Panc1 (cell line): ENCODE results near the gene LRMDA. TPM values are rescaled to one million over a fixed set of nuclear protein-coding genes. Genes with fewer than 3 reads are reported as not detected.

Source experiments
- ATAC-seq: fragments of 200-7000 bp; cut with Tn5 transposase; 2 replicates; pipeline ENCODE4 v1.9.1; 2020; ENCODE audit warnings: mild to moderate bottlenecking, moderate library complexity
- BruUV-seq: library from RNA; stranded (reverse); fragments of 400-500 nt; replicated peaks from 2 replicates; lab custom pipeline; 2021; lab: Mats Ljungman, UMichigan
- CTCF ChIA-PET: fragments of 300-600 bp; sonication (Branson Sonifier 250); formaldehyde crosslinking; loops from one replicate; lab custom pipeline; 2022; ENCODE audit warnings: antibody characterized with exemption; lab: Charles Lee
- POLR2A ChIA-PET: fragments of 300-600 bp; sonication (Branson Sonifier 250); formaldehyde crosslinking; loops from one replicate; lab custom pipeline; 2022; ENCODE audit warnings: antibody characterized with exemption; lab: Charles Lee
- DNase-seq: peaks from one replicate; pipeline ENCODE4 v3.0.0-alpha.2; 2010; ENCODE audit warnings: low read depth, low spot score
- H3K27ac ChIP-seq: 2 replicates; pipeline ENCODE4 v1.5.1; 2011; ENCODE audit warnings: mild to moderate bottlenecking, low read length, inconsistent platforms
- H3K27me3 ChIP-seq: fragments of 200-500 bp; sonication (Bioruptor generic); 2 replicates; pipeline ENCODE4 v1.6.0; 2014; ENCODE audit warnings: low read length, inconsistent platforms; ENCODE audit not compliant: control insufficient read depth, insufficient read depth
- H3K36me3 ChIP-seq: fragments of 200-500 bp; sonication (Bioruptor generic); 2 replicates; pipeline ENCODE4 v1.5.1; 2014; ENCODE audit warnings: inconsistent platforms, mild to moderate bottlenecking, low read length, moderate library complexity; ENCODE audit not compliant: control insufficient read depth, insufficient read depth
- H3K4me1 ChIP-seq: 2 replicates; pipeline ENCODE4 v1.5.1; 2011; ENCODE audit warnings: inconsistent platforms, mild to moderate bottlenecking, low read length, moderate library complexity; ENCODE audit not compliant: control insufficient read depth, insufficient read depth
- H3K4me3 ChIP-seq, 2 experiments: 2 replicates each; pipeline ENCODE4 v1.5.1; 2011 to 2012; ENCODE audit warnings: low read depth in 2 of 2, low read length in 2 of 2, mild to moderate bottlenecking in 2 of 2, inconsistent platforms in 1 of 2, moderate library complexity in 1 of 2
- H3K9me3 ChIP-seq: fragments of 200-500 bp; sonication (Bioruptor generic); 2 replicates; pipeline ENCODE4 v1.5.1; 2014; ENCODE audit warnings: low read depth, mild to moderate bottlenecking, inconsistent platforms, low read length, moderate library complexity; ENCODE audit not compliant: control insufficient read depth, insufficient read depth
- POLR2AphosphoS5 ChIP-seq: IDR thresholded peaks from 2 replicates; pipeline ENCODE4 v1.6.1; 2012; ENCODE audit warnings: mild to moderate bottlenecking, low read depth, low read length, moderate library complexity
- SIN3A ChIP-seq: IDR thresholded peaks from 2 replicates; pipeline ENCODE4 v1.6.1; 2012; ENCODE audit warnings: low read depth, mild to moderate bottlenecking, low read length, moderate library complexity, borderline replicate concordance; ENCODE audit not compliant: insufficient read depth
- TCF7L2 ChIP-seq: IDR thresholded peaks from 2 replicates; pipeline ENCODE4 v1.6.1; 2011; ENCODE audit warnings: mild to moderate bottlenecking, low read depth, low read length, inconsistent platforms
- in situ Hi-C: cut with HindIII; loops from 2 replicates; pipeline ENCODE4 v1.10.0; 2016; ENCODE audit warnings: low sequenced_read_pairs, low pct_unique_long_range_greater_than_20kb
- intact Hi-C: fragments of 100-400 bp; cut with micrococcal nuclease; formaldehyde crosslinking; loops from one replicate; pipeline ENCODE4 v1.10.0; 2022; ENCODE audit not compliant: unreplicated experiment
- total RNA-seq: library from RNA; stranded (reverse); gene quantifications from one replicate; pipeline ENCODE4 v1.2.1, GENCODE V29; 2021; ENCODE audit not compliant: unreplicated experiment
- TF ChIP-seq, protein P1 (sequence below), 2 experiments: IDR thresholded peaks; 2 replicates each; pipeline ENCODE4 v1.6.1; 2011 to 2012; ENCODE audit warnings: low read depth in 2 of 2, control low read depth in 1 of 2, low read length in 1 of 2, mild to moderate bottlenecking in 1 of 2, moderate library complexity in 1 of 2; ENCODE audit not compliant: insufficient read depth in 1 of 2
- TF ChIP-seq, protein P2 (sequence below): fragments of 450-650 bp; IDR thresholded peaks from 2 replicates; pipeline ENCODE4 v1.5.1; 2017; ENCODE audit warnings: mild to moderate bottlenecking

The LRMDA gene
- total RNA-seq, 1 experiment from 2014 or later = 1.2 TPM

DNA sequence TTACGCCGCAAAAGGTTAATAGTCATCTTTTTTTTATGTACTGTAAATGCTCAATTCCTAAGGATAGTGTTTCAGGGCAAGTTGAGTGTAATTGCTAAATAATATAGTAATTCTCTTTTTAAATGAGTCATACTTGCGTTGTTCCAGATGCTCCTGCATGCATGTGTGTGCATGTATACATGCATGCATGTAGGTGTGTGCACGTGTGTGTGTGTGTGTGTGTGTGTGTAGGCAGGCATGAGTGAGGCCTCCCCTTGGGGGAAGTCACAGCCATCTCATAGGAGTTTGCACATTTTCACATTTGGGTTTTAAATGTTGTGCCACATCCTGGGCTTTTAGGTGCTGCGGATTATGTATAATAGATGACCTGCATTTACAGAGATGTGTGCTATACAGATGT, 1110.4 kb downstream of the LRMDA start:
- H3K36me3 ChIP-seq = no peaks in the 10 kb centered on the region
- no peak overlapping the region for H3K4me3 ChIP-seq
- no TSS peak for BruUV-seq
- H3K27ac ChIP-seq = no peak overlapping the region
- in situ Hi-C loops = no loop called here
- DNase-seq (no peak), ATAC-seq (no peak)
- intact Hi-C loops = loop anchor here (10.0 kb wide), 2 partner anchors 237 to 1137 kb away; partner anchors contain the start of gene ZNF503
- CTCF ChIA-PET = no interaction called here
- no peaks in the 10 kb centered on the region for H3K4me1 ChIP-seq
- H3K27me3 ChIP-seq = peaks cover 3% of the 10 kb centered on the region
- TF ChIP-seq, protein P1, sequence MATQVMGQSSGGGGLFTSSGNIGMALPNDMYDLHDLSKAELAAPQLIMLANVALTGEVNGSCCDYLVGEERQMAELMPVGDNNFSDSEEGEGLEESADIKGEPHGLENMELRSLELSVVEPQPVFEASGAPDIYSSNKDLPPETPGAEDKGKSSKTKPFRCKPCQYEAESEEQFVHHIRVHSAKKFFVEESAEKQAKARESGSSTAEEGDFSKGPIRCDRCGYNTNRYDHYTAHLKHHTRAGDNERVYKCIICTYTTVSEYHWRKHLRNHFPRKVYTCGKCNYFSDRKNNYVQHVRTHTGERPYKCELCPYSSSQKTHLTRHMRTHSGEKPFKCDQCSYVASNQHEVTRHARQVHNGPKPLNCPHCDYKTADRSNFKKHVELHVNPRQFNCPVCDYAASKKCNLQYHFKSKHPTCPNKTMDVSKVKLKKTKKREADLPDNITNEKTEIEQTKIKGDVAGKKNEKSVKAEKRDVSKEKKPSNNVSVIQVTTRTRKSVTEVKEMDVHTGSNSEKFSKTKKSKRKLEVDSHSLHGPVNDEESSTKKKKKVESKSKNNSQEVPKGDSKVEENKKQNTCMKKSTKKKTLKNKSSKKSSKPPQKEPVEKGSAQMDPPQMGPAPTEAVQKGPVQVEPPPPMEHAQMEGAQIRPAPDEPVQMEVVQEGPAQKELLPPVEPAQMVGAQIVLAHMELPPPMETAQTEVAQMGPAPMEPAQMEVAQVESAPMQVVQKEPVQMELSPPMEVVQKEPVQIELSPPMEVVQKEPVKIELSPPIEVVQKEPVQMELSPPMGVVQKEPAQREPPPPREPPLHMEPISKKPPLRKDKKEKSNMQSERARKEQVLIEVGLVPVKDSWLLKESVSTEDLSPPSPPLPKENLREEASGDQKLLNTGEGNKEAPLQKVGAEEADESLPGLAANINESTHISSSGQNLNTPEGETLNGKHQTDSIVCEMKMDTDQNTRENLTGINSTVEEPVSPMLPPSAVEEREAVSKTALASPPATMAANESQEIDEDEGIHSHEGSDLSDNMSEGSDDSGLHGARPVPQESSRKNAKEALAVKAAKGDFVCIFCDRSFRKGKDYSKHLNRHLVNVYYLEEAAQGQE (IDR thresholded peaks at IDR 0.05; ENCODE audit: insufficient read depth in 1 of 2, low read depth in 2 of 2, low read length in 1 of 2) = no peak
- TF ChIP-seq, protein P2, sequence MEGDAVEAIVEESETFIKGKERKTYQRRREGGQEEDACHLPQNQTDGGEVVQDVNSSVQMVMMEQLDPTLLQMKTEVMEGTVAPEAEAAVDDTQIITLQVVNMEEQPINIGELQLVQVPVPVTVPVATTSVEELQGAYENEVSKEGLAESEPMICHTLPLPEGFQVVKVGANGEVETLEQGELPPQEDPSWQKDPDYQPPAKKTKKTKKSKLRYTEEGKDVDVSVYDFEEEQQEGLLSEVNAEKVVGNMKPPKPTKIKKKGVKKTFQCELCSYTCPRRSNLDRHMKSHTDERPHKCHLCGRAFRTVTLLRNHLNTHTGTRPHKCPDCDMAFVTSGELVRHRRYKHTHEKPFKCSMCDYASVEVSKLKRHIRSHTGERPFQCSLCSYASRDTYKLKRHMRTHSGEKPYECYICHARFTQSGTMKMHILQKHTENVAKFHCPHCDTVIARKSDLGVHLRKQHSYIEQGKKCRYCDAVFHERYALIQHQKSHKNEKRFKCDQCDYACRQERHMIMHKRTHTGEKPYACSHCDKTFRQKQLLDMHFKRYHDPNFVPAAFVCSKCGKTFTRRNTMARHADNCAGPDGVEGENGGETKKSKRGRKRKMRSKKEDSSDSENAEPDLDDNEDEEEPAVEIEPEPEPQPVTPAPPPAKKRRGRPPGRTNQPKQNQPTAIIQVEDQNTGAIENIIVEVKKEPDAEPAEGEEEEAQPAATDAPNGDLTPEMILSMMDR = no peak
- TF ChIP-seq POLR2AphosphoS5 (no peak), TCF7L2 (no peak)
- POLR2A ChIA-PET = interaction anchor here (0.6 kb wide), 1 partner anchor 36 kb away, joined by 3 read pairs; no protein-coding TSS in a partner anchor
- no peaks in the 10 kb centered on the region for H3K9me3 ChIP-seq

- in situ Hi-C loops = no loop called here
These were observed 1111.0 kb downstream of the LRMDA start for GRCh38 chr10:76542307-76542930.

More at GRCh38 chr10:76542307-76542930, 1111.0 kb downstream of the LRMDA start:
- ChIA-PET CTCF (no interaction called here), POLR2A (interaction anchor here (0.6 kb wide), 1 partner anchor 37 kb away, joined by 3 read pairs; no protein-coding TSS in a partner anchor)
- intact Hi-C loops = loop anchor here (10.0 kb wide), 2 partner anchors 238 to 1138 kb away; partner anchors contain the start of gene ZNF503
- no peaks in the 10 kb centered on the region for H3K9me3 ChIP-seq
- peaks cover 3% of the 10 kb centered on the region for H3K27me3 ChIP-seq
- H3K4me3 ChIP-seq = no peak overlapping the region
- BruUV-seq = no TSS peak
- DNase-seq (no peak), ATAC-seq (no peak)
- no peaks in the 10 kb centered on the region for H3K4me1 ChIP-seq
- TF ChIP-seq SIN3A = no peak
- TF ChIP-seq, protein P2 = no peak
- TF ChIP-seq TCF7L2 = no peak
- TF ChIP-seq, protein P1 (IDR thresholded peaks at IDR 0.05; ENCODE audit: insufficient read depth in 1 of 2, low read depth in 2 of 2, low read length in 1 of 2) = no peak
- TF ChIP-seq POLR2AphosphoS5 = no peak
- no peaks in the 10 kb centered on the region for H3K36me3 ChIP-seq
- H3K27ac ChIP-seq = no peak overlapping the region
